H1 (cell line): Measurements from ENCODE around the gene ADARB2. TPM values are rescaled to one million over a fixed set of nuclear protein-coding genes. Genes with fewer than 3 reads are reported as not detected.

Experiments used
- CTCF ChIA-PET: fragments of 300-600 bp; sonication (Branson Sonifier 250); formaldehyde crosslinking; loops from one replicate; lab custom pipeline; 2021; ENCODE audit not compliant: partially characterized antibody; lab: Charles Lee
- POLR2A ChIA-PET: fragments of 300-600 bp; sonication (Branson Sonifier 250); formaldehyde crosslinking; loops from one replicate; lab custom pipeline; 2021; ENCODE audit warnings: inconsistent platforms; ENCODE audit not compliant: partially characterized antibody; lab: Charles Lee
- DNase-seq, 2 experiments: peaks; one replicate each; pipeline versions ENCODE4 v3.0.0 to v3.0.0-alpha.2; 2010 to 2022; ENCODE audit warnings: low spot score in 2 of 2, low read depth in 1 of 2, mixed read lengths in 1 of 2
- FAIRE-seq: peaks from 2 replicates; lab custom pipeline; 2011; peaks lifted over from hg19 to GRCh38; lab: Jason Lieb, UNC
- H2AFZ ChIP-seq: 2 replicates; pipeline ENCODE4 v1.8.1; 2012; ENCODE audit warnings: low read length, inconsistent platforms
- H2AK5ac ChIP-seq: 2 replicates; pipeline ENCODE4 v1.6.1; 2013; ENCODE audit warnings: low read depth, low read length
- H2BK120ac ChIP-seq: replicated peaks from 2 replicates; pipeline ENCODE3; 2013; ENCODE audit warnings: low read depth, low read length, inconsistent platforms
- H2BK12ac ChIP-seq: 2 replicates; pipeline ENCODE4 v1.6.1; 2013; ENCODE audit warnings: low read depth, low read length
- H2BK15ac ChIP-seq: 2 replicates; pipeline ENCODE4 v1.6.1; 2013; ENCODE audit warnings: low read length
- H2BK20ac ChIP-seq: 2 replicates; pipeline ENCODE4 v1.6.1; 2013; ENCODE audit warnings: low read length
- H2BK5ac ChIP-seq: 2 replicates; pipeline ENCODE4 v1.6.1; 2013; ENCODE audit warnings: low read depth, low read length
- H3K14ac ChIP-seq: 2 replicates; pipeline ENCODE4 v1.6.1; 2013; ENCODE audit warnings: inconsistent platforms; ENCODE audit not compliant: insufficient read length
- H3K18ac ChIP-seq: 2 replicates; pipeline ENCODE4 v1.6.1; 2013; ENCODE audit warnings: low read length; ENCODE audit errors: extremely low read depth
- H3K23ac ChIP-seq: 2 replicates; pipeline ENCODE4 v1.6.1; 2013; ENCODE audit warnings: inconsistent platforms; ENCODE audit not compliant: insufficient read length
- H3K23me2 ChIP-seq: 2 replicates; pipeline ENCODE4 v1.6.1; 2013; ENCODE audit warnings: low read depth, low read length
- H3K27ac ChIP-seq: 2 replicates; pipeline ENCODE4 v1.6.1; 2011; ENCODE audit warnings: low read depth, low read length, inconsistent platforms
- H3K27me3 ChIP-seq, 4 experiments: replicated peaks in 1 of 4; 1 replicate in 1 of 4; 2 replicates in 3 of 4; pipeline versions ENCODE4 v1.6.1 to v1.8.1; 2011 to 2013; ENCODE audit warnings: low read length in 3 of 4, mild to moderate bottlenecking in 3 of 4, inconsistent platforms in 2 of 4, mixed read lengths in 2 of 4, moderate library complexity in 1 of 4; ENCODE audit not compliant: control insufficient read depth in 3 of 4, insufficient read depth in 3 of 4; ENCODE audit errors: extremely low read depth in 1 of 4
- H3K36me3 ChIP-seq, 4 experiments: 2 replicates each; pipeline versions ENCODE4 v1.6.1 to v1.8.1; 2011 to 2013; ENCODE audit warnings: mild to moderate bottlenecking in 4 of 4, low read length in 3 of 4, moderate library complexity in 2 of 4, control low read depth in 1 of 4, inconsistent platforms in 1 of 4; ENCODE audit not compliant: insufficient read depth in 4 of 4, control insufficient read depth in 2 of 4
- H3K4ac ChIP-seq: replicated peaks from 2 replicates; pipeline ENCODE3; 2013; ENCODE audit warnings: low read length, low read depth, mixed read lengths, inconsistent platforms; ENCODE audit not compliant: insufficient read length
- H3K4me1 ChIP-seq, 4 experiments: replicated peaks in 1 of 4; 1 replicate in 1 of 4; 2 replicates in 3 of 4; pipeline versions ENCODE4 v1.6.1 to v1.8.1; 2011 to 2013; ENCODE audit warnings: low read length in 3 of 4, inconsistent platforms in 2 of 4, mixed read lengths in 1 of 4; ENCODE audit not compliant: insufficient read depth in 4 of 4, control insufficient read depth in 3 of 4
- H3K4me2 ChIP-seq, 2 experiments: 2 replicates each; pipeline versions ENCODE4 v1.6.1 to v1.8.1; 2011 to 2013; ENCODE audit warnings: low read depth in 2 of 2, low read length in 2 of 2, control low read depth in 1 of 2, inconsistent platforms in 1 of 2, mild to moderate bottlenecking in 1 of 2; ENCODE audit not compliant: insufficient read depth in 1 of 2
- H3K4me3 ChIP-seq, 4 experiments: fragments of 200-600, 300-600 bp in 1 of 4; sonication (generic), shearing (Covaris generic), sonication (Bioruptor Twin) in 1 of 4; 2 replicates each; pipeline versions ENCODE4 v1.5.1 to v1.8.1; 2011 to 2016; ENCODE audit warnings: low read length in 4 of 4, low read depth in 3 of 4, control low read depth in 2 of 4, inconsistent platforms in 2 of 4, mild to moderate bottlenecking in 2 of 4, mixed read lengths in 1 of 4, moderate library complexity in 1 of 4; ENCODE audit not compliant: insufficient read depth in 2 of 4; ENCODE audit errors: extremely low read depth in 1 of 4
- H3K56ac ChIP-seq: replicated peaks from 2 replicates; pipeline ENCODE3; 2013; ENCODE audit warnings: low read depth, mild to moderate bottlenecking, mixed read lengths, low read length, inconsistent platforms; ENCODE audit not compliant: insufficient read length
- H3K79me1 ChIP-seq: 2 replicates; pipeline ENCODE4 v1.6.1; 2013; ENCODE audit warnings: low read depth, low read length, control low read depth
- H3K79me2 ChIP-seq, 2 experiments: 2 replicates each; pipeline versions ENCODE4 v1.6.1 to v1.8.1; 2012 to 2013; ENCODE audit warnings: low read length in 2 of 2, mild to moderate bottlenecking in 2 of 2, inconsistent platforms in 1 of 2; ENCODE audit not compliant: insufficient read depth in 2 of 2, control insufficient read depth in 1 of 2
- H3K9ac ChIP-seq, 4 experiments: replicated peaks in 1 of 4; 1 replicate in 1 of 4; 2 replicates in 3 of 4; pipeline versions ENCODE4 v1.6.1 to v1.8.1; 2011 to 2013; ENCODE audit warnings: low read depth in 3 of 4, low read length in 3 of 4, control low read depth in 2 of 4, mild to moderate bottlenecking in 2 of 4, moderate library complexity in 2 of 4, inconsistent platforms in 1 of 4; ENCODE audit errors: extremely low read depth in 1 of 4
- H3K9me3 ChIP-seq, 2 experiments: 2 replicates each; pipeline versions ENCODE4 v1.6.1 to v1.8.1; 2012 to 2013; ENCODE audit warnings: mild to moderate bottlenecking in 2 of 2, moderate library complexity in 2 of 2, control low read depth in 1 of 2, inconsistent platforms in 1 of 2, low read depth in 1 of 2, low read length in 1 of 2, mixed read lengths in 1 of 2; ENCODE audit not compliant: insufficient read depth in 2 of 2
- H4K20me1 ChIP-seq, 2 experiments: replicated peaks in 1 of 2; 2 replicates each; pipeline versions ENCODE3 to v1.8.1; 2011 to 2013; ENCODE audit warnings: inconsistent platforms in 2 of 2, low read length in 2 of 2, mild to moderate bottlenecking in 1 of 2; ENCODE audit not compliant: insufficient read depth in 2 of 2, control insufficient read depth in 1 of 2
- H4K5ac ChIP-seq: 2 replicates; pipeline ENCODE4 v1.6.1; 2013; ENCODE audit warnings: low read length, low read depth, mixed read lengths, inconsistent platforms; ENCODE audit not compliant: insufficient read length
- H4K8ac ChIP-seq: 2 replicates; pipeline ENCODE4 v1.8.0; 2013; ENCODE audit warnings: mild to moderate bottlenecking, moderate library complexity, low read length, inconsistent platforms; ENCODE audit not compliant: insufficient read depth; ENCODE audit errors: extremely low read depth
- H4K91ac ChIP-seq: replicated peaks from 2 replicates; pipeline ENCODE3; 2013; ENCODE audit warnings: low read length, mixed read lengths, inconsistent platforms; ENCODE audit not compliant: insufficient read length
- CEBPB ChIP-seq: IDR thresholded peaks from 2 replicates; pipeline ENCODE4 v1.6.1; 2012; ENCODE audit warnings: low read depth, low read length
- EZH2 ChIP-seq: fragments of 200-600 bp; sonication (generic); IDR thresholded peaks from 2 replicates; pipeline ENCODE4 v1.7.1; 2012; ENCODE audit warnings: low read depth, mild to moderate bottlenecking, moderate library complexity, low read length, inconsistent platforms; ENCODE audit not compliant: severe bottlenecking
- FOSL1 ChIP-seq: IDR thresholded peaks from 2 replicates; pipeline ENCODE4 v1.6.1; 2011; ENCODE audit warnings: mild to moderate bottlenecking, low read depth, low read length, moderate library complexity; ENCODE audit not compliant: insufficient read depth
- HDAC2 ChIP-seq, 2 experiments: fragments of 300-600 bp in 1 of 2; sonication (generic) in 1 of 2; IDR thresholded peaks; 2 replicates each; pipeline ENCODE4 v1.6.1; 2011 to 2012; ENCODE audit warnings: low read depth in 2 of 2, low read length in 2 of 2, mild to moderate bottlenecking in 2 of 2, moderate library complexity in 2 of 2, borderline replicate concordance in 1 of 2, inconsistent platforms in 1 of 2
- KDM4A ChIP-seq: IDR thresholded peaks from one replicate; pipeline ENCODE4 v1.7.1; 2012; ENCODE audit warnings: low read depth, mild to moderate bottlenecking, moderate library complexity, low read length, inconsistent platforms; ENCODE audit not compliant: severe bottlenecking
- MAFK ChIP-seq: IDR thresholded peaks from 2 replicates; pipeline ENCODE4 v1.6.1; 2012; ENCODE audit warnings: low read depth, mild to moderate bottlenecking, improper control_type of control experiment, low read length
- NANOG ChIP-seq: IDR thresholded peaks from 2 replicates; pipeline ENCODE4 v1.6.1; 2011; ENCODE audit warnings: low read length, low read depth, mild to moderate bottlenecking, inconsistent platforms; ENCODE audit not compliant: insufficient read depth, poor library complexity, severe bottlenecking
- NRF1 ChIP-seq: IDR thresholded peaks from 2 replicates; pipeline ENCODE4 v1.6.1; 2011; ENCODE audit warnings: mild to moderate bottlenecking, low read depth, low read length, improper control_type of control experiment
- POLR2A ChIP-seq, 2 experiments: IDR thresholded peaks; 1 replicate in 1 of 2; 2 replicates in 1 of 2; pipeline ENCODE4 v1.6.1; 2011; ENCODE audit warnings: low read depth in 2 of 2, low read length in 2 of 2, mild to moderate bottlenecking in 2 of 2; ENCODE audit errors: control extremely low read depth in 1 of 2
- RNF2 ChIP-seq: fragments of 200-900, 300-1000 bp; sonication (generic); IDR thresholded peaks from 2 replicates; pipeline ENCODE4 v1.7.1; 2016; ENCODE audit warnings: borderline replicate concordance, low read depth, mild to moderate bottlenecking, antibody characterized with exemption, low read length; ENCODE audit not compliant: poor library complexity, severe bottlenecking; ENCODE audit errors: missing control alignments
- SP1 ChIP-seq: IDR thresholded peaks from 2 replicates; pipeline ENCODE4 v1.6.1; 2011; ENCODE audit warnings: low read depth, low read length
- SP2 ChIP-seq: IDR thresholded peaks from 2 replicates; pipeline ENCODE4 v1.6.1; 2012; ENCODE audit warnings: mild to moderate bottlenecking, low read length, inconsistent platforms
- SRF ChIP-seq: IDR thresholded peaks from 2 replicates; pipeline ENCODE4 v1.6.1; 2011; ENCODE audit warnings: mild to moderate bottlenecking, low read depth, low read length, moderate library complexity
- ZNF274 ChIP-seq: IDR thresholded peaks from 2 replicates; pipeline ENCODE4 v1.7.0; 2012; ENCODE audit warnings: low read length, borderline replicate concordance; ENCODE audit errors: extremely low read depth
- WGBS, 2 experiments: shearing (Covaris generic) in 1 of 2; methylation state at CpG; one replicate each; pipeline versions ENCODE4 v1.1.6 to v1.1.7; 2013 to 2015; ENCODE audit warnings: low lambda C conversion rate in 2 of 2, mixed read lengths in 2 of 2, inconsistent platforms in 1 of 2, low coverage in 1 of 2, missing lambda C conversion rate in 1 of 2; ENCODE audit not compliant: insufficient replicate concordance in 2 of 2, insufficient coverage in 1 of 2, insufficient read length in 1 of 2; ENCODE audit errors: extremely low coverage in 1 of 2, missing lambda C conversion rate in 1 of 2; 5-methylcytosine and 5-hydroxymethylcytosine counted together
- polyA plus RNA-seq, 7 experiments: library from polyadenylated mRNA; depleted of rRNA in 3 of 7; stranded (reverse) in 5 of 7; unstranded in 2 of 7; fragments of >200 nt in 5 of 7; fragments of 200-250 nt in 2 of 7; gene quantifications; 1 replicate in 5 of 7; 2 replicates in 1 of 7; 4 replicates in 1 of 7; pipeline versions ENCODE4 v1.2.1 to v1.2.3, GENCODE V29; 2011 to 2013; ENCODE audit warnings: missing spikeins in 2 of 7, mixed read lengths in 2 of 7
- total RNA-seq: library from RNA; stranded (reverse); fragmentation: NEBNext Ultra II Directional; extraction: Animal tissue kit (Norgen Biotek cat#: 25700); gene quantifications from 2 replicates; pipeline ENCODE4 v1.2.1, GENCODE V29; 2021

Gene ADARB2
- total and polyA plus RNA-seq, 2 of the 8 experiments (the other 6 are each of a cell fraction or from before 2014, with no cell fraction given): 2.2 to 2.8 TPM

- H3K14ac ChIP-seq: no peak overlapping the region
- H4K5ac ChIP-seq: no peak overlapping the region
- H3K36me3 ChIP-seq: no peaks in the 10 kb centered on the region
- H3K4me2 ChIP-seq: no peak overlapping the region
- no peak overlapping the region for H2BK15ac ChIP-seq
- no peak overlapping the region for H4K91ac ChIP-seq
- no peak overlapping the region for H2BK20ac ChIP-seq
- H3K4ac ChIP-seq: no peak overlapping the region
- no peak overlapping the region for H3K4me3 ChIP-seq
- H3K79me2 ChIP-seq: no peaks in the 10 kb centered on the region
- no peak overlapping the region for H3K27ac ChIP-seq
- H3K23ac ChIP-seq: no peak overlapping the region
- H3K56ac ChIP-seq: no peak overlapping the region
- ChIA-PET CTCF (interaction anchor here (0.6 to 4.4 kb wide), 10 partner anchors 10 to 154 kb away, joined by 3 to 39 read pairs (median 3); no protein-coding TSS in a partner anchor), POLR2A (interaction anchor here (0.6 kb wide), 1 partner anchor 352 kb away, joined by 3 read pairs; no protein-coding TSS in a partner anchor)
- no peaks in the 10 kb centered on the region; the same call in 1 of the 2 replicates for H3K23me2 ChIP-seq
- FAIRE-seq (no peak), DNase-seq (no peak)
- H3K18ac ChIP-seq: no peak overlapping the region
- no peak for TF ChIP-seq NRF1
- TF ChIP-seq SRF: no peak
- no peak for TF ChIP-seq CEBPB
- TF ChIP-seq SP1: no peak
- TF ChIP-seq EZH2: no peak
- no peak for TF ChIP-seq ZNF274
- TF ChIP-seq SP2: no peak
- no peak for TF ChIP-seq MAFK
- no peak for TF ChIP-seq RNF2
- TF ChIP-seq HDAC2 (IDR thresholded peaks at IDR 0.05; ENCODE audit: borderline replicate concordance in 1 of 2, low read depth in 2 of 2, low read length in 2 of 2): no peak
- TF ChIP-seq KDM4A: no peak
- TF ChIP-seq NANOG: no peak
- no peak for TF ChIP-seq FOSL1
- no peak for TF ChIP-seq POLR2A (IDR thresholded peaks at IDR 0.05; ENCODE audit: control extremely low read depth in 1 of 2, low read depth in 2 of 2, low read length in 2 of 2)
- H3K4me1 ChIP-seq: peaks cover 0 to 3% (median 2%) of the 10 kb centered on the region in 4 experiments; a peak in 5 of 7 replicates
- no peak overlapping the region for H2BK5ac ChIP-seq
- H3K79me1 ChIP-seq: no peaks in the 10 kb centered on the region
- H2AK5ac ChIP-seq: no peak overlapping the region
- H4K20me1 ChIP-seq: no peaks in the 10 kb centered on the region
- no peaks in the 10 kb centered on the region; a peak in 1 of 4 replicates for H3K9me3 ChIP-seq
- no peak overlapping the region; the same call in 1 of the 2 replicates for H2BK12ac ChIP-seq
- H2AFZ ChIP-seq: no peak overlapping the region
- 96% methylated on average over 8 of the region's 8 CpGs; no CpG with 5 or more reads in 1 of the 2 experiments for WGBS, 2 experiments
- H3K9ac ChIP-seq: no peak overlapping the region
- peaks cover 0 to 16% (median 7%) of the 10 kb centered on the region in 4 experiments; a peak in 5 of 7 replicates for H3K27me3 ChIP-seq
- H4K8ac ChIP-seq: no peak overlapping the region
- no peak overlapping the region for H2BK120ac ChIP-seq
These were observed 315.1 kb downstream of the ADARB2 start for GRCh38 chr10:1422275-1422674.
